GM21390 (cell line): ENCODE results near the gene ZNF512B.
"Not testable (repeated sequence)": the region's sequence is repeated elsewhere in the genome, so short reads cannot be mapped to it uniquely, and the experiment has no call there.

Experiments
- ATAC-seq: cut with Tn5 transposase; IDR thresholded peaks from one replicate; pipeline ENCODE4 v1.9.1; 2021; ENCODE audit not compliant: unreplicated experiment

The ZNF512B gene

GRCh38 chr20:63963784-63964301, 5.9 kb downstream of the ZNF512B start:
- ATAC-seq, result no peak

DNA sequence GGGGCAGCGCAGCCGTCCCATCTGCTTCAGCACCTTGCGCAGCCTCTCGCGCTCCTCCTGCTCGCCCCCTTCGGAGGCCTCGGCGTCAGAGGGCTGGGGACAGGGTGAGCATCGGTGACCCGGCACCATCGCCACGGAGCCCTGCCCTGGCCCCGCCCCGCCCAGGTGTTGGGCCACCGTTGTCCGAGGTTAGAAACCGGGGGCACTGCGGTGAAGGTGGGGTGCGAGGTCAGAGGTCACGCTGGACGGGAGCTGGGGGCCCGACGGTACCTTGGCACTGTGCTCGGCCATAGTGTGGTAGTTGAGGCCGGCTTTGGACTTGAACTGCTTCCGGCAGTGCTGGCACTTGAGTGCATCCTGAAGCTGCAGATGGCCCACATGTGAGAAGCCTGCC, 6.4 kb downstream of the ZNF512B start:
- no peak for ATAC-seq

GRCh38 chr20:63962426-63963347, 7.0 kb downstream of the ZNF512B start:
- ATAC-seq, result no peak

GRCh38 chr20:63961664-63962425, 7.9 kb downstream of the ZNF512B start:
- ATAC-seq, result no peak

DNA sequence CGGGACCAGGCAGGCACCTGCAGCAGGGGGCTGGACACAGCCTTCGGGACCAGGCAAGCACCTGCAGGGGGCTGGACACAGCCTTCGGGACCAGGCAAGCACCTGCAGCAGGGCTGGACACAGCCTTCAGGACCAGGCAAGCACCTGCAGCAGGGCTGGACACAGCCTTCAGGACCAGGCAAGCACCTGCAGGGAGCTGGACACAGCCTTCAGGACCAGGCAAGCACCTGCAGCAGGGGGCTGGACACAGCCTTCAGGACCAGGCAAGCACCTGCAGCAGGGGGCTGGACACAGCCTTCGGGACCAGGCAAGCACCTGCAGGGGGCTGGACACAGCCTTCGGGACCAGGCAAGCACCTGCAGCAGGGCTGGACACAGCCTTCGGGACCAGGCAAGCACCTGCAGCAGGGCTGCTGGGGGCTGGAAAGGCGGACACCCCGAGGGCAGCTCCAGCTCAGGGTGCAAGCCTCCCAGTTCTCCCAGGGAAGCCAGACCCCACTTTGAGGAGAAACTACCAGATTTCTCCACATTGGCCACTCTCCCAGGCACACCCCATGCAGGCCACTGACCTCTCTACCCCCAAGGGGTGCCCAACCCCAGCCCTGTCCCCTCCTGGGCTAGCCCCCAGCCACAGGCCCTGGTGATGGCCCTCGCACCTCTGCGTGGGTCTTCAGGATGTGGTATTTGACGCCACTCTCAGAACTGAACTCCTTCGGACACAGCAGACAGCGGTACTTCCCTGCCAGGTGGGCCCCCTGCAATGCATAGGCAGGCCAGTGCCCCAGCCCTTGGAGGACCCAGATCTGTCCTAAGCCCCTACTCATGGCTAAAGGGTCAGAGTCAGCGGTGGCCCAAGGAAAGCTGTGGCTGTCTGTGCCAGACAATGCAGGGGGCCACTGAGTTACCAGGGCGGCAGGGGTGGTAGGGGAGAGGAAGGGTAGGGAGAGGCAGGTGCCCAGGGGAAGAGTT, 8.8 kb downstream of the ZNF512B start:
- not testable (repeated sequence) for ATAC-seq

GRCh38 chr20:63959699-63960075, 10.0 kb downstream of the ZNF512B start:
- no peak for ATAC-seq

GRCh38 chr20:63958964-63959698, 10.6 kb downstream of the ZNF512B start:
- ATAC-seq, result no peak

DNA sequence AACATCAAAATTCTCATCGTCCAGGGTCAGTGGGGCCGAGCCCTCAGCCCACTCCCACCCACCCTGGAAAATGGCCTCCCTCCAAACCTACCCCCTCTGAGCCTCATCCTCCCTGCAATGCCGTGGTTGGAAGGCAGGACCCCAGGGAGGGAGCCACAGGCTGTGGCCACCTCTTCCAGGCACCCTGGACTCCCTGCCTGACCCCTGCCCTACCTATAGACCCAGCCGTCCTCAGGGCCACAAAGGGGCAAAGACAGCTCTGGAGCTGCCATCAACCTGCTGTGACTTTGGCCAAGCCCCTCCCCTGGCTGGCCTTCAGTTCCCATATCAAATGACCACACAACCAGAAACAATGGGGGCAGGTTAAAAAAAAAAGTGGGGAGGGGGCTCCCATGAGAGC, 11.3 kb downstream of the ZNF512B start:
- no peak for ATAC-seq

DNA sequence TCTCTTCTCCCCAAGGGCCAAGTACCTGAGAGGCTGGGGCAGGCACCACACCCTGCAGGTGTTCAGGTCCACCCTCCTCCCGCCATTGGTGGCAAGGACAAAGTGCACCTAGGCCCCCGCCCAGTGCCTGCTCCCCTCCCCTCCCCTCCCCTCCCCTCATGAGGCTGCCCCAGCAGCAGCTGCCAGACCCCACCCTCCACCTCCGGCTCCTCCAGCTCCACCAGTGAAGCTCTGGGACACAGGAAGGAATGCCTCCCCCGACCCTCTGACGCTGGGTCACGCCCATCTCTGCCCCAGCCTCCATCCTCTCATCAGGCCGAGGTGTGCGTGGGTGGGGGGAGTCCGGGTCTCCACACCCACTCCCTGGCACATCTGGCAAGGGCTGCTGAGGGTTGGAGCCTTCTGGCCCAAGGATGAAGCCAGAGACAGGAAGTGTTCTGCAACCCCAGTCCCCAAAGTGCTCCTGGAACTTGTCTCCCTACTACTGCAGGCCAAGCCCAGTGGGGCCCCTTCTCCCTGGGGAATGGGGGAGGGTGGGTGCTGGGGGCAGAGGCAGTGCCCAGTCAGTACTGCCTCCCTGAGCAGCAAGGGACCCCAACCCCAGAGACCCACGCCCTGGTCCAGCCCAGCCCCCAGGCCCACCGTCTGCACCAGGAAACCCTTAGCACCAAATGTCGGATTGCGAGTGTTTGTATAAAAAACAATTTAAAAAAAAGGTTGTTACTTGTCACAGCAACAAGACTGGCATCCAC, 11.9 kb downstream of the ZNF512B start:
- ATAC-seq, result no peak

GRCh38 chr20:63957004-63957689, 12.6 kb downstream of the ZNF512B start:
- peak; percentile 13 for ATAC-seq

- no peak for ATAC-seq
Observed at GRCh38 chr20:63956664-63957003, 13.1 kb downstream of the ZNF512B start.

DNA sequence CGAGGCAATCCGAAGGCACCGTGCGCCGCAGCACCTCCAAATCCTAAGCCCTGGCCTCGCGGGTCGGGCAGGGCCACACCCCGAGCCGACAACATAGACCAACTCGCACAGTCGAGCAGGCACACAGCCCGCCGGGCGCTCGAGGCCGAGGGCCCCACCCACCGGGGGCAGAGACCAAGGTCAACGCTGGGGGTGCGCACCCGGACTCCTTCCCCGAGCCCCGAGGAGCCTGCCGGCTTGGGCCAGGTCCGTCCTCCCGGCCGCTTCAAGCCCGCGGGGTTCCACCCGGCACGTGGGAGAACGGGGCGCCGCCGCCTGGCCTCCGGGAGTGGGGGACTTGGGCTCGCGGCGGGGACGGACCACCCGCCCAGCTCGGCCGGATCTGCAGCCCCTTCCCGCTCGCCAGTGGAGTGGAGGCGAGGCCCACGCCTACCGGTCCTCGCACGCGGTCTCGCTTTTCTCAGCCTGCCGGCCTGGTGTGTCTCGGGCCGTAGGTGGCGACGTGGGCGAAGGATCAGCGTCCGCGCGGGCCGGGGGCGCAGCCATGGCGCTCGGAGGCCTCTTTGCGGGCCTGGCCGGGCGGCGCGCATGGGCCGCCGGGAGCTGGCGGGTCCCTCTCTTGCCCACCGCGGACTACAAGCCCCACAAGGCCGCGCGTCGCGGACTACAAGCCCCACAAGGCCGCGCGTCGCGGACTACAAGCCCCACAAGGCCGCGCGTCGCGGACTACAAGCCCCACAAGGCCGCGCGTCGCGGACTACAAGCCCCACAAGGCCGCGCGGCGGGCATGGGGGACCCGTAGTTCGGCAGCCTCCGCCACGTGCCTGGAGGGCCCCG, 13.7 kb downstream of the ZNF512B start, which contains the start of gene UCKL1:
UCKL1 (minus strand) TSS at position 590 of the 837 bp plus-strand sequence; CDS start at position 546, 44 bp downstream.
- ATAC-seq, result peak; percentile 59

- ATAC-seq, result peak; percentile 7
Observed at GRCh38 chr20:63955281-63955826, 14.4 kb downstream of the ZNF512B start.

DNA sequence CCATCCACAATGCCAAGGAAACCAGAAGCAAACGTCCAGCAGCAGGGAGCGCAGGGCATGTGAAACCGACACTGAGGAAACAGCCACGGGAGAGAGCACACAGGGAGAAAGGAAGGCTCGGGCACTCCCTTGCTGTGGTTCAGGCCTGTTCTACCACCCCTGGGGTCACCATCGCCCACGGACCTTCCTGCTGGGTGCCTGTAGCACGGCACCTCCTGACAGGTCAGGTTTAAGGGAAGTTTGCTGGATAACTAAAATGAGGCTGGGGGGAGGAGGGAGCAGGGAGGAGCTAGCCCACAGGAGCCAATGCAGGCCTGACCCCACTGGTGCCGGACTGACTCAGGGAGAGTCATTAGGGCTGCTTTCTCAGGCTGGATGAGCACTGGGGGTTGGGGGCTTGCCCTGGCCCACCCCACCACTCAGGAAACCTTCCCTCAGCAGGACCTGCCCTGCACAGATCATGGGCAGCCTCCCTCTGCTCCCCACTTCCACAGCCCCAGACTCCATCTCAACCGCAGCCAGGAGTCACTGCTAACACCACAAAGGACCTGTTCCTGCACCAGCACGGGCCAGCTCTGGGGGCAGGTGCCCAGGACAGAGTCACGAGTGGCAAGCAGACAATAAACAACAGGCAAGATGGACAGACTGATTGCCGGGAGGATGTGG, 15.8 kb downstream of the ZNF512B start:
- ATAC-seq, result no peak

GRCh38 chr20:63952769-63953168, 17.0 kb downstream of the ZNF512B start:
- ATAC-seq, result no peak

DNA sequence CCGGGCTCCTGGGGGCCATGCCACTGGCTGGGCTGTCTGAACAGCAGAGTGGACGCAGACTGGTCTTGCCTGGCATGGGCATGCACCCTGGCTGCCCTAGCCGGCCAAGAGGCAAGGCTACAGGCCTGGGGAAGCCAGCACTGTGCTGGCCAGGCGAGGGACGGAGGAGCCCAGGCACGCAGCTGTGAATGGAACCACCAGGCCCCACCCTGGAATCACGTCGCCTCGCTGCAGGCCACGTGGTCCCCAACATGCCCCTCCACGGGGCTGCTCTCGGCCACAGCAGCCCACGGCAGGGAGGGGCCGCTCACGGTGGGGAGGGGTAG, 17.6 kb downstream of the ZNF512B start:
- ATAC-seq, result no peak
